Kidney tubule cell (primary cell): Measurements from ENCODE around the gene GATAD2B.
A peak's percentile ranks its signal among the peaks of the same experiment; 100 is the strongest.

Experiments used
- DNase-seq: peaks from one replicate; pipeline ENCODE4 v3.0.0-alpha.2; 2018; ENCODE audit warnings: low spot score

Gene GATAD2B

DNA sequence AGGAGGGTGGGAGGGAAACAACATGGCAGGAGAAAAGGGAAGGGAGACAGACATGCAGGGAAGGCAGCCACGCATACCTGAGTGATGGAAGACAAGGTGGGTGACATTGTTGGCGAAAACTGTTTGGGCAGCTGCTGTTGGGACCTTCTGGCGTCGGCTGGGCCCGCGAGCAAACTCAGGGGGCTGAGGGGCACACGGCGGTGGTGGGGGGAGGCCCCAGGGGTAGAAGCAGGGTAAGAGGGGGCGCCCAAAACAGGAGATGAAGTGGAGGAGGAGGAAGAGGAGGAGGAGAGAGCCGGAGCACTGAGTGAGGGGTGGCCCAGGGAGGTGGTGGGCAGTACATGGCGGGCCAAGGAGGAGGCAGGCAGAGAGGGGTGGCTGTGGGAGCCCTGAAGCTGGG, 28.4 kb upstream of the GATAD2B start:
- no peak for DNase-seq

DNA sequence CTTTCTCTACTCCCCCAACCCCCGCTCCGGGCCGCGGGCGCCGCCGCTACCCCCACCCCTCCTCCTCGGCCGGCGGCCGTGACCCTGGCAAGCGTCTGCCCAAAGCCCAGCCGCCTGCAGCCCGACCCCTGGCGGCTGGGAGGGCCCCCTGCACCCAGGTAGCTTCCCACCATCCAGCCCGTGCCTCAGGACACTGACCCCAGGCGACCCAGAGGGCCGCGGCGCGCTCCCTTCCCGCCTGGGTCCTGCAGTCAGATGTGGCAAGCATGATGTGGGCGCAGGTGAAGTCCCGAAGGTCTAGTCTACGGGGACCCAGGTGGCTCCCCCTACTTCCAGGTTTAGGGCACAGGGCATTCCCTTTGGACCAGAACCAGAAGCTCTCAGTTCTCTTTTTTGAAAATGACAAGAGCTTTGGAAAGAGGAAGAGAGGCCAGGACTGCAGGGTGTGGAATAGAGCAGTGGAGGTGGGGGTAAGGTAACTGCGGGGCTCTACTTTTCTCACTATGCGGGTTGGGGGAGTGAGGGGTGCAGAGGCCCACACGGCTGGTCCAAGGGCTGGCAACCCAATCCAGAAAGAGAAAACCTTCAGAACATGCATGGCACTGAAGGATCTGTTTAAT, 24.0 kb upstream of the GATAD2B start, which contains the start of gene DENND4B:
TSS of gene DENND4B (minus strand) at position 97 of the 620 bp plus-strand sequence. CDS start 2,344 bp downstream, outside the sequence.
- DNase-seq: peak; percentile 84

DNA sequence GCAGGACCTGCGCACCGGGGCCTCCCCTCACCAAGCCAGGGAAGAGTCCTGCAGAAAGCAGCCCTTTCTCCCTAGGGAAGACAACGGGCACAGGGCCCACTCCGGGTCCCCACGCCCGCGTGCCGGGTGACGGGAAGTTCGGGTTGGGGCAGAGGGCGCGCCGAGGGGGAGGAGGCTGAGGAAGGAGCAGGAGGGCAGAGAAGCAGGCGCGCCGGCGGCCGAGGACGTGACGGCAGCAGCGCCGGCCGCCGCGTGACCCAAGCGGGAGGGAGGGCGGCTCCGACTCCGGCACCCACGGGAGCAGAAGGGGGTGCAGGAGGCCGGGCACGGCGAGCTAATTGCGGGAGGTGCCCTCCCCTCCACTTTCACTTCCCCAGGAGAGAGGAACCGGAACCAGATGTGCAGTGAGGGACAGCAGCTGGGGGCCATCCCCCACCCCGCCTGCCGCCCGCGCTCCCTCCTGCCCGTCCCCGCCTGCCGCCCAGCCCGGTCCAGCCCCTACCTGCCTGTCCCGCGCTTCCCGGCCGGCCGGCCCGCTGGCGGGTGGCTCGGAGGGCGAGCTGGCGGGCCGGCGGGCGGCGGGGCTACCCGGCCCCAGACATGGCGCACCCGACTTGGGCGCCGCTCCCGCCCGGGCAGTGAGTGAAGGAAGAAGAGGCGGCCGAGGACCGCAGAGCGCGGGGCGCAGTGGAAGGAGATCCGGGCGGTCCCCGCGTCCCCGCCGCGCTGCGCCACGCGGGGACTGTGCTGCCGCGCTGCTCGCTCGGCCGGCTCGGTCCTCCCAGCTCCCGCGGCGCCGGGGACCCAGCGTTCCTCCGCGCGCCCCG, 23.2 kb upstream of the GATAD2B start:
- DNase-seq: peak; percentile 78

DNA sequence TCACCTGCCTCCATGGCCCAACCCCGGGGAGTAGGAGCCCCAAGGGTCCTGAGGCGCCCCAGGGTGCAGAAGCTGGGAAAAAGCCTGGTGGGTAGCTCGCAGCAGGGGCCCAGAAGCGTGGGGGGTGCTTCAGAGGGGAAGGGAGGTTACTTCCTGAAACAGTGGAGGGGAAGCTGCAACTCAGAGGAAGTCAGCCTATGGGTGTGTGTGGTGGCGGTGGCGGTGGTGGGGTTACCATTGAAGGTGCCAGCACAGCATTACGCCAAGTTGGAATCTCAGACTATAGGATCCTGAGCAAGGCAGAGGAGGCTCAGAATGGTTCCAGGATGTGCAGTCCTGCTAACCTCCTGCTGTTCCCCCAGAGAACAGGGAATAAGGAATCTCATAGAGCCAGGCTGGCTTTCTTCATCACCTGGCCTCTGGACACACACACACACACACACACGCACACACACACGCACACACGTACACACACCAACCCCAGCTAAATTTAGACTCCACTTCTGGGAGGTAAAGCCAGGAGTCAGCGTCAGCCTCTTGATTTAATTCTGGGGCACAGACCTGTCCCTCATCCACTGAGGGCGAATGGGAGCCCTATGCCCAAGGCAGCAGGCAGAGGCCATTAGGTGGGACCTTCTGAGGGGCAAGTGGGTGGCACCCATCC, 22.5 kb upstream of the GATAD2B start:
- no peak for DNase-seq

- no peak for DNase-seq
Measured at GRCh38 chr1:153944827-153945117, 22.0 kb upstream of the GATAD2B start.

GRCh38 chr1:153944005-153944826, 21.4 kb upstream of the GATAD2B start:
- DNase-seq: no peak

DNA sequence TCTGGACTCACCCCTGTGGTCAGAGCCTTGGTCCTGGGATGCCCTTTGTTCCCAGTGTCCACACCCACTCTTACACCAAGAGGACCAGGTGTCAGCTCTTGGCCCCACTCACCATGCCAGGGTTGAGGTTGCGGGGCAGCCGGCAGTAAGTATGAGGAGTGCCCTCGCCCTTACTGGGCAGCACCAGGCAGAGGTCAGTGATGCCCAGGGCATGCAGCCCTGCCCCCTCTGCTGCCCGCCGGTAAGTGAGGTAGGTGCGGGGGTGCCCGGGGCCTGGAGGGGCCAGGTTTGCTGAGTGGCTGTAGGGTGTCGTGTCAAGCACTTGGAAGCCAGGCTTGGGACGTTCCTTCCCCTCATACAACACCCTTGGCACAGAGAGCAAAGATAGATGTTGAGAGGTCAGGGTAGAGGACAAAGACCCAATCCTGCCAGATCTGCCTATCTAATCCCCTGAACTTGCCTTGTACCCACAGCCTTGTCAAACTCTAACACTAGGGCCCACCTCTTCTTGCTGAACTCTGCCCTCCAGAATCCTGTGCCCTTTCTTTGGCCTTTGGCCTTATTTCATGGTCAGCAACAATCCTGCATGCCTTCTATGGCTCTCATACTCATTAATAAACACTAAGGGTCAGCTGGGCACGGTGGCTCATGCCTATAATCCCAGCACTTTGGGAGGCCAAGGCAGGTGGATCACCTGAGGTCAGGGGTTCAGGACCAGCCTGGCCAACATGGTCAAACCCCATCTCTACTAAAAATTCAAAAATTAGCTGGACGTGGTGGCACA, 20.2 kb upstream of the GATAD2B start:
- no peak for DNase-seq

- no peak for DNase-seq
Measured at GRCh38 chr1:153941826-153942725, 19.3 kb upstream of the GATAD2B start.

DNA sequence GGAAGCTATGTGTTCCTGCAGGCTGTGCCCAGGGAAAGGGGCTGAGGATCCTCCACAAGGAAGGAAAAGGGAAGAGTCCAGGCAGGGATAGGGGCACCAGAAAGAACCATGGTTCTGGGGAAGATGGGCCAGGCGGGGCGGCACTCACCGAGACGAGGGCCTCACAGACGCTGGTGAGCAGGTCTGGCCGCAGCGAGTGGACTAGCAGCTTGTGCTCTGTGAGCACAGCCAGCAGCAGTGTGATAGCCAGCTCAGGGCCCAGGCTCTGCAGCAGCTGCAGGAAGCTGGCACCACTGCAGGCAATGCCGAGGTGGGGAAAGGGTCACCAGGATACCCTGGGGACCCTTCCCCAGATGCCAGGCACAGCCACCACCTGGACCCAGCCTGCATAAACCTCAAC, 18.0 kb upstream of the GATAD2B start:
- no peak for DNase-seq

DNA sequence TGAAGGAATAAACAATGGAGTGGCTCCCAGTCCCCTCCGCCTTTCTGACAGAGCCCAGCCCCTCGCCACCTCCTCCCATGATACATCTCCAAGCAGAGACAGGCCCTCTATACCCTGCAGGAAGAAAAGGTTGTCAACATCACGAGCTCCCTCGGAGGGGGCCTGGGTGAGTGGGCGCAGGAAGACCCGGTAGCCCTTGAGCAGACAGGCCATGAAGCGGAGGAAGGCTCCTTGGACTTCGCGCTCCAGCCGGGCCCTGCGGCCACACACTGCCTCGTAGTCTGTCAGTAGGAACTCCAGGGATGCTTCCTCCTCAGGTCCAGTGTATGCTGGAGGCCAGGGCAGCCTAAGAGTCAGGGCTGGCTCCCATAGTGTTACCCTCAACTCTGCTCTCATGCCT, 16.7 kb upstream of the GATAD2B start:
- DNase-seq: no peak

GRCh38 chr1:153938996-153939395, 16.2 kb upstream of the GATAD2B start:
- no peak for DNase-seq

DNA sequence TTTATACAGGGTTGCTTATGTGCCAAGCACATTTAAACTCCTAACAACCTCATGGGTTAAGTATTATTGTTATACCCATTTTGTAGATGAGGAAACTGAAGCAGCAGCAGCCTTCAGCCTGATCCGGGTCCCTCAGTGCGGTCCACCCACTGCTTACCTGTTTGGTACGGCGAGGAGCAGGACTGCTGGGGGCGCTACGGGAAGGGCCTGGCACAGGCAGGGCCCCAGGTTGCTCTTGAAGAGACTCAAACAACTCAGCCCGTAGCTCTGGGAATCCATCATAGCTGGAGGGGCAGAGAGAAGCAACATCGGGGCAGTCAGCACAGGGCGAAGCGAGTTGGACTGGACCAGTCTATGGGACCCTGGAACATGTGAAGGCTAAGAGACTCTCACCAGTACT, 14.6 kb upstream of the GATAD2B start:
- DNase-seq: no peak

DNA sequence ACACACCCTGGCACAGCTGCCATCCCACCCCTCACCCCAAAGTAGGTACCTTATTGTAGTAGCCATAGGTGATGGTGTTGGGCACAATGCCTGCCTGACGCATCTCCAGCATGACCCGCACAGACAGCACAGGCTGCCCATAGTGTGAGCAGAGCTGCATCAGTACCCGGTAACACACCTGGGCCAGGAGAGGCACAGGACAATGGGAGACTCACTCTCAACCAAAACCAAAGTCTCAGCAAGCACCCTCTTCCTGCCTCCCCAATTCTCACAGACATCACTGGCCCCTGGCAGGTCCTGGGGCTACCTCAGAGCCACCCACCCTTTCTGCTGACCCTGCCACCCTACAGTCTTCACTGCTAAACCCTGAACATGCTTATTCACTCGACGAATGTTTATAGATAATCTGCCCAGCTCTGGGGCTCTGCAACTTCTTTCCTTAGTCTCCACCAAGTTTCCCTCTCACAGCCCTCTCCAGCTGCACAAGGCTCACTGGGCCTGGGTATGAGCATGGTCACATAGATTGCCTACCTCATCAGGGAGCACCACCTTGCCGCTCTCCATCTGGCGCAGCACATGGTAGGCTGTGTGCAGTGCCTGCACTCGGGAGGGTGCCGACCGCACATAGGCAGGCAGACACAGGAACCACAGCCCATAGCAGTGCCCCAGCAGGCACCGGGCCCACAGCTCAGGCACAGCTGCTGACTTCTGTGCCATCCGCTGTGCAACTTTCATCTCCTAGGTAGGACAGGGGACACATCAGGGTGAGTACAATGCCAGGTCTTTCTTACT, 13.4 kb upstream of the GATAD2B start:
- DNase-seq: no peak

DNA sequence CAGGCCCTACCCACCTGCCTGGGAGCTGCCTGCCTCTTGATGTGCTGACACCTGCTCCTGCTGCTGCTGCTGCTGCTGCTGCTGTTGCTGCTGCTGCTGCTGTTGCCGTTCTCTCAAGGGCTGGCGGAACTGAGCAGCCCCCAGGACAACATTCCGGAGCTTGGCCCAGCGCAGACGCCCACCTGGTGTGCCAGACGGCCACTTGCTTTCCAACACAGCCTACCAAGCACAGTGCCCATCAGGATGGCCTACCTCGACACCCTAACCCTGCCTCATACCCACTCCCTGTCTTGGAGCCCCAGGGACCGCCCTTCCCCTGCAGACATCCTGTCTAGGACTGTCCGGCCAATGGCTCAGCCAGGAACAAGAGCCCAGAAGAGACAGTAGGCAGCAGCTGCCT, 12.0 kb upstream of the GATAD2B start:
- no peak for DNase-seq

- no peak for DNase-seq
Measured at GRCh38 chr1:153933955-153934354, 11.2 kb upstream of the GATAD2B start.

DNA sequence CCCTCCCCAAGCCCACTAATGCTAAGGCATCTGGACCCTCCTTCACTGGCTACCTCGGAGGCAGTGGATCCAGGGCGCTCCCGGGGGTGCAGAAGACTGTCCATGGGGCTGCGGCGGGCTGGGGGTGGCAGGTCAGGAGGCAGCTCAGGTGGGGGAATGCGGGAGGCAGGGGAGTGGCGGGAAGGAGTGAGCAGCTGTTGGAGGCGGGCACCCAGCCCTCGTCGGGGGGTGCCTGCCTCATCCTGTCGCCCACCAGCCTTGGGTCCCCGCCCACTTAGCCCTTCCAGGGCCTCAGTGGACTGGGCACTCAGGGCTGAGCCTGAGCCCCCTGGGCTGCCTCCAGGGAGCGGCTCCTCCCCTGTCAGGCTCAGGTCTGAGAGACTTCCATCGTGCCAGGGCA, 10.7 kb upstream of the GATAD2B start:
- no peak for DNase-seq

GRCh38 chr1:153932156-153933131, 9.7 kb upstream of the GATAD2B start:
- peak; percentile 55 for DNase-seq
